Right hindlimb (tissue), 1 donor: Measurements from ENCODE around the gene ITGA1.
"Not testable (repeated sequence)": the region's sequence is repeated elsewhere in the genome, so short reads cannot be mapped to it uniquely, and the experiment has no call there.

Experiments used
- DNase-seq: peaks from one replicate; pipeline ENCODE4 v3.0.0-alpha.2; 2018

The ITGA1 gene

GRCh38 chr5:52787600-52788504 is at the start of gene ITGA1, which contains the start of gene PELO:
ITGA1 (plus strand) TSS chr5:52787916; CDS start chr5:52788354, 438 bp downstream.
PELO (plus strand) TSS chr5:52787916; CDS start chr5:52800395, 12,479 bp downstream.
- DNase-seq = peak; percentile 83

GRCh38 chr5:52738095-52738506 is 49.6 kb upstream of the ITGA1 start:
- DNase-seq = no peak

DNA sequence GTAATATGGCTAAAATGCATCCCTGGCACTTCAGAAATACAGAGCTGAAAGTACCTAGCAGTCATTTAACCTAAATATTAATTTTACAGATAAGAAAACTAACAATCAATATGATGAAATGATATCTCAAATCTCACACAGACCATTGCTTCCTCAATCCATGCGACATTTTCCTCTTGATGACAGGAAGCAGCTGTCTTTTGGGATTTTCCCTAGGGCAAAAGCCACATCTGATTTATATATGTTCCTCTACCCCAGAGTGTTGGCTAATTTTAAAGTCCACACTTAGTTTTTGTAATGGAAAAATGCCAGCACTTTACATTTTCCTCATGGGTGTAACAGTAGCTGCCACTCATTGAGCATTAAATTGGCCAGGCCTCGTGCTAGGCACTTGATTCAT is 47.7 kb upstream of the ITGA1 start:
- DNase-seq = no peak

GRCh38 chr5:52743012-52743411 is 44.7 kb upstream of the ITGA1 start:
- no peak for DNase-seq

GRCh38 chr5:52743529-52743928 is 44.2 kb upstream of the ITGA1 start:
- DNase-seq = no peak

DNA sequence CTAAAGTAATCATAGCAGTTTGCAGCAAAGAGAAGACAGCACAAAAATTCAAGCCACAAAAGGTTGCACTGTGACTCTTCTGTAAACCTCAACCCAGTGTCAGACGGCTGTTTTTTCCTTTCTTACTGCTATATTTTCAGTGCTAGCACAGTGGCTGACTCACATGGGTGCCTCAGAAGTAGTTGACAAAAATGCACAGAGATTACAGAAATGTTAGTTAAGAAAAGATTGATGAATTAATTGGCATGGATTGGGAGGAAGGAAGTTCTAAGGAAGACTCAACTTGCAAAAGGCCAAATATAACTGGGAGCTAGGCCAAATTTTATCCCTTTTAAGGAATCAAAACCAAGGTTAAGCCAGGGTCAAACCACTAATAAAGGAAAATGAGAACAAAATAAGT is 43.7 kb upstream of the ITGA1 start:
- DNase-seq = no peak

- not testable (repeated sequence) for DNase-seq
These were observed 42.8 kb upstream of the ITGA1 start for GRCh38 chr5:52744867-52745458.

GRCh38 chr5:52746539-52746938 is 41.2 kb upstream of the ITGA1 start:
- no peak for DNase-seq

GRCh38 chr5:52748590-52748989 is 39.1 kb upstream of the ITGA1 start:
- no peak for DNase-seq

DNA sequence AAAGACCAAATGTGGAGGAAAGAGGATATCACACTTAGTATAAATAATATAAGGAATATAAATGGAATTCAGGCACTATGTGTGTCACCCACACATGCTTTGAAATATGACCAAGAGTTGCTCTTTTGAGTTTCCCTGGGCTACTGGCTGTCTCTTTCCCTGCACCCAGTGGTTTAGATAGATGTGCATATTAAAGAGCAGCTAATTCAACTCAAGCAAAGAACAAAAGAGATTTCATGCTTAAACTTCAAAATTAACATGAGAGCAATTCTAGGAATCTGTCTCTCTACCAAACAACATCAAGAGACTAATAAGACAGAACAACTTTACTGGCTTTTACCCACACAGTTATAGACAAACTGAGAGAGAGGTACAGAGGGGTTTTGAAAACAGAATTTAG is 38.0 kb upstream of the ITGA1 start:
- DNase-seq = no peak

DNA sequence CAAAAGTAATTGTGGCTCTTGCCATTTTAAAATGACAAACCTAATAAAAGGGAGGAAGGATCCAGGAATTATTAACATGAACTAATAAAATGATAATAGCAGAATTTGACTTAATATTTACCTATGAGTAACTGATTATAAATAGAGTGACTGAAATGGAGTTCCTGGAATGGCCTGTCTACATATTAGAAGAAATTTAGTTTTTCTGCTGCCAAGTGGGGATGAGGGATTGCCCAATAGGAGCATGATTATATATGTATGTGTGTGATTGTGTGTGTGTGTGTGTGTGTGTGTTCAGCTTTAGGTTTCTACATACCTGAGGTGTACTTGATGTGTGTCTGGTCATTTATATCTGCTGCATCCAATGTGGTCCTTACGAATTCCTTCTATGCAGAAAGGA is 36.6 kb upstream of the ITGA1 start:
- no peak for DNase-seq

DNA sequence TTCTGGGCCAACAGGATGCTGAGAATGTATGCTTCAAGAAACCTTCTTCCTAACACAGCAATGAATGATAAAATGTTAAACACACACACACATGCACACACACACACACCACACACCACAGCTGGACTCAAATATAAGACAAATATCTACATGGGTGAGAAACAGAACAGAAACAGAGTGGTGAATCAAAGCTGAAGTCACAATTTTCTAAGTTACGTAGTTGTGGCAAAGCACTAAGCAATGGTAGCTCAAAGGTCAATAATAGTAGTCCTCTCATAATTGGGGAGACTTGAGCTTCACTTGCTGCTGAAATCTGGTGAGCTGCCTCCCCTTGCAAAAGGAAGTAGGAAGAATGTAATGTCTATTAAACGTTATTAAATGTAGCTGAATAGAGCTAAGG is 33.7 kb upstream of the ITGA1 start:
- DNase-seq = no peak

GRCh38 chr5:52757527-52757926 is 30.2 kb upstream of the ITGA1 start:
- DNase-seq = no peak

DNA sequence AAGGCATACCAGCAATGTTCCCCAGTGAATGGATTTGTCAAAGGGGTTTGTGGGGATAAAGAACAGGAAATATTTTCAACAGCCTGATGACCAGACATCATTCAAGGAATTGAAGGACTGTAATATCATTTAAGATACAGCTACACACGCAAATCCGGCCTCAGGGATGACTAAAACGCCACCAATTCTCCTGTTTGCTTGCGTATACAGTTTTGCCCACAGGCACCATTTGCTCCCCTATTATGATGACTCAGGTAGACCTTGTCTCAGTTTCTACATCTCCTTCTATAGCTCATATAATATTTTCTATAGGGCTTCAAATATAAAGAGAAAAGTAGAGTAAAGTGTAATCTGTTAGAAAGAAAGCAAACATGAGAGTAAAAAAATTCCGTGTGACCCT is 29.7 kb upstream of the ITGA1 start:
- no peak for DNase-seq

DNA sequence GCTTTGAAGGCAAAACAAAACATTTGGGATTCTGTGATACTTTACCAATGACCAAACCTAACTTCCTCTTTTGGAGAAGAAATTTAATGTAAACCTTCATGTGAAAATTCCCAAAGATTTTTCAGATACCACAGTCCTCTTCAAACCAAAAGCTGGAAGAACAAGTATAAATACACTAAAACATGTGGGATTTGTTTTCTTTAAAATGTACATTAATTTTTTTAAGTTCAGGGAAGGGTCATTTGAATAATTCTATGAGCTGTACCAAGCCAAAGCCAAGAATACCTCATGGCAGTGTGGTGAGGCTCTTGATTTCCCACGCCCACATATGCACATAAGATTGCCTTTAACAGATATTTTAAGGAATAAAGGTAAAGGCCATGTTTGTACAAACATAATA is 28.4 kb upstream of the ITGA1 start:
- no peak for DNase-seq

- no peak for DNase-seq
These were observed 26.9 kb upstream of the ITGA1 start for GRCh38 chr5:52760695-52761366.

DNA sequence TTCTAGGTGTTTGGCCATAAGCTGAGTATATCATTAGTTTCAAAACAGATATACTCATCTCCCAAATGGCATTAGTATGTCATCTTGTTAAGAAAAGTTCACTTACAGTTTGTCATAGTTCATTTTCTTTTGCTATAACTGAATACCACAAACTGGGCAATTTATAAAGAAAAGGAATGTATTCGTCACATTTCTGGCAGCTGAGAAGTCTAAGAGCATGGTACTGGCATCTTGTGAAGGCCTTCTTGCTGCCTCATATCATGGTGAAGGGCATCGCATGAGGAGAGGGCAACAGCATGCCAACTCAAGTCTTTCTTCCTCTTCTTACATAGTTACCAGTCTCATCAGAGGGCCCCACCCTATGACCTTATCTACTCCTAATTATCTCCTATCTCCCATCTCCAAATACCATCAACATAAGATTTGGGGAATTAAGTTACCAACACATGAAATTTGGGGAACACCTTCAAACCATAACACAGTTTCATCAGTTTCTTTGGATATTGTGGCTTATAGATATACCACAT is 20.4 kb upstream of the ITGA1 start:
- no peak for DNase-seq

DNA sequence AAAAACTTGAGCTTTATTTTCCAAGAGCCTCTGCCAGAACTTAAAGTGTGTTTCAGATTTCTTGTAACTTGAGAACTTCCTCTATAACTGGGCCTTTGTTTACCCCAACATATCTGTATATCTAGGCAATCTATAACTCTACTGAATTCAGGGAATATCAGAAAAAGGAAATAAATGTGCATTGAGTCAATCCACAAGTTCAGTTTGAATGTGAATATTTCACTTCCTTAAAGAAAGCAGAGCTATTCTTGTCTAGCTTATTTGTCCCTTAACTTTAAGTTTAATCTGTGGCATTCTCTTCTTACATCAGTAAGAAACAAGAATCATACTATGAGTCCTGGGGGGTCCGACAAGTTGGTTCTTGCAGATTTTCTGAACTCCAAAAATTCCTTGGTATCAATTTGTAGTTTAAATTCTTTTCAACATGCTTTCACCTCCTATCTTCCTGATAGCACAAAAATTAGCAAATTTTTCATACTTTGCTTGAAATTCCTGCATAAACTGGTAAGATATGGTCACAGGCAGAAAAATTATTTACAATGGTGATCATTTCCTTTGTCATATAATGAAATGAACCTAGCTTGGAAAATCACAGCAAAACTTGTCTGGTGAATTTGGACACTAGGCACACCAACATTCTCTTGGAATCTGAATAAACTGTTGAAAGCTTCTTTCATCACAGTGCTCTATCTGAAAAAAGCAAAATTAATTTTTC is 19.8 kb upstream of the ITGA1 start:
- DNase-seq = no peak

- no peak for DNase-seq
These were observed 18.7 kb upstream of the ITGA1 start for GRCh38 chr5:52769061-52769460.

- no peak for DNase-seq
These were observed 17.3 kb upstream of the ITGA1 start for GRCh38 chr5:52770287-52770939.

DNA sequence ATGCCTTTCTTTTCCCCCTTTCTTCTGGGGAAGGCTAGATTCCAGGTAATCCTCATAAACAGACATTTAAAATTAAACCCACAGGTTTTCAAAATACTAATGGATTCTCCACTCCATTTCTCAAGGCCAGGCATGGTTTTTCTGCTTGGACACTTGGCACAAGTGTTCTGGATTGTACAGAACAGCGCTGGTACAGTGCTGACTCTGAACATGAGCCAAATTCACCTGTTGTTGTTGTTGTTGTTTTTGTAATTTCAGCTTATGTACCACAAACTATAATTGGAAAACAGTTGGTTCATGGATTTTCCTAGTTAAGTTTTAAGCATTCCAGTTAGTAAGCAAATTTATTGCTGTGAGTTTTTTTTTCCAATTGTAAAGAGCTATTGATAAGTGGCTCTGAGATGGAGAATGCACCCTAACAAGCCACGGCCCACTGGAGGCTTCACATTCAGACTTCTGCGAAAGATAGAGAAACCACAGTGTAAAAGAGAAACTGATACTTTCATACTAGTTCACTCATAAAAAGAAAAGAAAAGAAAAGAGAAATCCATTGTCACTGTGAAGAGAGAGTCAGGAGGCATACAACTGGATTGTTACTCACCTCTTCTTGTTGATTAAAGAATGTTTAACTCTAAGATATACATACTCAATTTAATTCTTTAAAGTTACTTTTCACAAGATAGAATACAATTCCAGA is 16.2 kb upstream of the ITGA1 start:
- DNase-seq = no peak

DNA sequence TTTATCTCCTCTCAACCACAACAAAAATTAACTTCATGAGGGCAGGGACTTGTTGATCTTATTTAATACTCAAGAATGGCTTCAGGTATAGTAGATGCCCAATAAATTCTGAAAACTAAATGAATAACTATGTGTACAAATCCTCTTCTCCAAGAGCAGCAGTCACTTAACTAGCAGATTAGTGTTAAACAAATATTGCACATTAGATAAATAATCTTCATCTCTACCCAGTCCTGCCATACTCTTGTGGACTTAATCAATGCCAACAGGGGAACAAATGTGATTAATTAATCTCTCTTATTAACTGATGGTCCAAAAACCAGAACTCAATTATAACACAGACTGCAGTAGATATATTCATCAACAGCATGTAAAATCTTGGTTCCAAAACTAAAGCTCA is 15.0 kb upstream of the ITGA1 start:
- DNase-seq = no peak
